Ascending aorta (tissue), 2 donors: Measurements from ENCODE around the gene C9orf85. TPM values are rescaled to one million over a fixed set of nuclear protein-coding genes. Genes with fewer than 3 reads are reported as not detected.

Source experiments
- DNase-seq, 2 donors: peaks; one replicate each; pipeline ENCODE4 v3.0.0-alpha.2; 2019; ENCODE audit warnings: low spot score in 2 of 2
- H3K27ac ChIP-seq, 2 donors: fragments of 200-600 bp; sonication (generic); one replicate each; pipeline ENCODE4 v1.5.1; 2016 to 2017; ENCODE audit warnings: mild to moderate bottlenecking in 1 of 2
- H3K27me3 ChIP-seq: fragments of 200-600 bp; sonication (generic); one replicate; pipeline ENCODE4 v1.5.1; 2017
- H3K36me3 ChIP-seq, 2 donors: fragments of 200-600 bp; sonication (generic); one replicate each; pipeline ENCODE4 v1.5.1; 2016
- H3K4me1 ChIP-seq, 2 donors: fragments of 200-600 bp; sonication (generic); one replicate each; pipeline ENCODE4 v1.5.1; 2016 to 2017; ENCODE audit warnings: mild to moderate bottlenecking in 1 of 2
- H3K4me3 ChIP-seq, 2 donors: fragments of 200-600 bp; sonication (generic); one replicate each; pipeline ENCODE4 v1.5.1; 2016 to 2017; ENCODE audit warnings: mild to moderate bottlenecking in 1 of 2
- H3K9me3 ChIP-seq, 2 donors: fragments of 200-600 bp; sonication (generic); one replicate each; pipeline ENCODE4 v1.5.1; 2016
- CTCF ChIP-seq, 3 experiments: fragments of 200-600 bp in 2 of 3; fragments of 450-650 bp in 1 of 3; sonication (generic) in 2 of 3; IDR thresholded peaks; one replicate each; pipeline ENCODE4 v1.5.1; 2016 to 2019; ENCODE audit warnings: antibody characterized with exemption in 3 of 3, mild to moderate bottlenecking in 1 of 3, moderate library complexity in 1 of 3
- intact Hi-C: fragments of 100-400 bp; cut with DNase I; formaldehyde crosslinking; loops from one replicate; pipeline ENCODE4 v1.15.1; 2023
- total RNA-seq: library from RNA; depleted of rRNA; stranded (reverse); fragments of >200 nt; gene quantifications from one replicate; pipeline ENCODE4 v1.1.0, GENCODE V29; 2016

C9orf85 gene
- total RNA-seq, 1 donor from 2014 or later, result 2.6 TPM

- no peak for TF ChIP-seq CTCF (IDR thresholded peaks at IDR 0.05)
- intact Hi-C loops, result loop anchor here (5.0 kb wide), 1 partner anchor 89 kb away; no protein-coding TSS in a partner anchor
- no peak for DNase-seq
- Histone ChIP-seq H3K4me3 (no peak overlapping the region), H3K4me1 (peaks cover 0 to 11% of the 10 kb centered on the region in 2 donors), H3K27me3 (no peaks in the 10 kb centered on the region), H3K36me3 (no peaks in the 10 kb centered on the region), H3K27ac (no peak overlapping the region), H3K9me3 (peaks cover 0 to 21% of the 10 kb centered on the region in 2 donors)
These were observed 24.9 kb upstream of the C9orf85 start for GRCh38 chr9:71886541-71886940.

GRCh38 chr9:71887362-71887761 is 24.1 kb upstream of the C9orf85 start:
- H3K27me3 ChIP-seq, result no peaks in the 10 kb centered on the region
- H3K36me3 ChIP-seq, result no peaks in the 10 kb centered on the region
- peaks cover 0 to 11% of the 10 kb centered on the region in 2 donors for H3K4me1 ChIP-seq
- intact Hi-C loops, result loop anchor here (5.0 kb wide), 1 partner anchor 90 kb away; no protein-coding TSS in a partner anchor
- no peak for TF ChIP-seq CTCF (IDR thresholded peaks at IDR 0.05)
- H3K9me3 ChIP-seq, result peaks cover 0 to 13% of the 10 kb centered on the region in 2 donors
- no peak overlapping the region for H3K27ac ChIP-seq
- DNase-seq, result no peak
- no peak overlapping the region for H3K4me3 ChIP-seq

GRCh38 chr9:71890042-71890679 is 21.3 kb upstream of the C9orf85 start:
- TF ChIP-seq CTCF (IDR thresholded peaks at IDR 0.05), result no peak
- no peaks in the 10 kb centered on the region for H3K27me3 ChIP-seq
- H3K4me1 ChIP-seq, result peaks cover 0 to 14% of the 10 kb centered on the region in 2 donors
- H3K36me3 ChIP-seq, result no peaks in the 10 kb centered on the region
- H3K27ac ChIP-seq, result no peak overlapping the region
- no peak overlapping the region for H3K4me3 ChIP-seq
- no peak for DNase-seq
- H3K9me3 ChIP-seq, result no peaks in the 10 kb centered on the region
- intact Hi-C loops, result no loop called here

GRCh38 chr9:71891557-71892189 is 19.8 kb upstream of the C9orf85 start:
- DNase-seq, result no peak
- no peaks in the 10 kb centered on the region for H3K36me3 ChIP-seq
- no peaks in the 10 kb centered on the region for H3K9me3 ChIP-seq
- intact Hi-C loops, result no loop called here
- H3K27ac ChIP-seq, result no peak overlapping the region
- peaks cover 0 to 19% of the 10 kb centered on the region in 2 donors for H3K4me1 ChIP-seq
- H3K4me3 ChIP-seq, result no peak overlapping the region
- no peak for TF ChIP-seq CTCF (IDR thresholded peaks at IDR 0.05)
- H3K27me3 ChIP-seq, result no peaks in the 10 kb centered on the region

- TF ChIP-seq CTCF (IDR thresholded peaks at IDR 0.05), result no peak
- Histone ChIP-seq H3K4me3 (no peak overlapping the region), H3K27me3 (no peaks in the 10 kb centered on the region), H3K36me3 (no peaks in the 10 kb centered on the region), H3K9me3 (no peaks in the 10 kb centered on the region), H3K4me1 (peaks cover 0 to 8% of the 10 kb centered on the region in 2 donors), H3K27ac (no peak overlapping the region)
- intact Hi-C loops, result no loop called here
- DNase-seq, result no peak
These were observed 16.3 kb upstream of the C9orf85 start for GRCh38 chr9:71895117-71895516.
